ENCODE measurements around the gene TMEM214.

GRCh38 chr2:27082773-27083409 is 50.1 kb downstream of the TMEM214 start:
- TF ChIP-seq EP300 (conservative IDR thresholded peaks at IDR 0.05; ENCODE audit: poor library complexity, severe bottlenecking) (no peak), MXI1 (conservative IDR thresholded peaks at IDR 0.05; ENCODE audit: poor library complexity, severe bottlenecking) (no peak)
- TF ChIP-seq, protein P1, sequence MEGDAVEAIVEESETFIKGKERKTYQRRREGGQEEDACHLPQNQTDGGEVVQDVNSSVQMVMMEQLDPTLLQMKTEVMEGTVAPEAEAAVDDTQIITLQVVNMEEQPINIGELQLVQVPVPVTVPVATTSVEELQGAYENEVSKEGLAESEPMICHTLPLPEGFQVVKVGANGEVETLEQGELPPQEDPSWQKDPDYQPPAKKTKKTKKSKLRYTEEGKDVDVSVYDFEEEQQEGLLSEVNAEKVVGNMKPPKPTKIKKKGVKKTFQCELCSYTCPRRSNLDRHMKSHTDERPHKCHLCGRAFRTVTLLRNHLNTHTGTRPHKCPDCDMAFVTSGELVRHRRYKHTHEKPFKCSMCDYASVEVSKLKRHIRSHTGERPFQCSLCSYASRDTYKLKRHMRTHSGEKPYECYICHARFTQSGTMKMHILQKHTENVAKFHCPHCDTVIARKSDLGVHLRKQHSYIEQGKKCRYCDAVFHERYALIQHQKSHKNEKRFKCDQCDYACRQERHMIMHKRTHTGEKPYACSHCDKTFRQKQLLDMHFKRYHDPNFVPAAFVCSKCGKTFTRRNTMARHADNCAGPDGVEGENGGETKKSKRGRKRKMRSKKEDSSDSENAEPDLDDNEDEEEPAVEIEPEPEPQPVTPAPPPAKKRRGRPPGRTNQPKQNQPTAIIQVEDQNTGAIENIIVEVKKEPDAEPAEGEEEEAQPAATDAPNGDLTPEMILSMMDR (IDR thresholded peaks at IDR 0.05; ENCODE audit: poor library complexity, severe bottlenecking): no peak
